IMR-90 (cell line): ENCODE results near the gene NUP43.

ENCODE experiments used
- BHLHE40 ChIP-seq: fragments of 150-350 bp; IDR thresholded peaks from 2 replicates; pipeline ENCODE4 v1.6.1; 2016; ENCODE audit warnings: mild to moderate bottlenecking, low read depth, low read length
- CEBPB ChIP-seq: IDR thresholded peaks from 2 replicates; pipeline ENCODE4 v1.6.1; 2012; ENCODE audit warnings: low read depth, low read length, improper control_type of control experiment
- CHD1 ChIP-seq: IDR thresholded peaks from 2 replicates; pipeline ENCODE4 v1.6.1; 2012; ENCODE audit warnings: low read depth, low read length, improper control_type of control experiment
- CTCF ChIP-seq: conservative IDR thresholded peaks from 2 replicates; pipeline ENCODE4 v1.5.1; 2012; ENCODE audit warnings: mild to moderate bottlenecking, low read depth, low read length, improper control_type of control experiment
- MAZ ChIP-seq: IDR thresholded peaks from 2 replicates; pipeline ENCODE4 v1.6.1; 2012; ENCODE audit warnings: low read depth, mild to moderate bottlenecking, low read length, improper control_type of control experiment, moderate library complexity, borderline replicate concordance
- NFE2L2 ChIP-seq: fragments of 150-350 bp; IDR thresholded peaks from 2 replicates; pipeline ENCODE4 v1.6.1; 2016; ENCODE audit warnings: low read depth, mild to moderate bottlenecking, low read length
- POLR2A ChIP-seq: IDR thresholded peaks from 2 replicates; pipeline ENCODE4 v1.6.1; 2012; ENCODE audit warnings: mild to moderate bottlenecking, low read depth, low read length
- RAD21 ChIP-seq: IDR thresholded peaks from 2 replicates; pipeline ENCODE4 v1.6.1; 2012; ENCODE audit warnings: low read length, improper control_type of control experiment
- USF2 ChIP-seq: fragments of 150-350 bp; IDR thresholded peaks from 2 replicates; pipeline ENCODE4 v1.6.1; 2017; ENCODE audit warnings: mild to moderate bottlenecking, antibody characterized with exemption, low read length, low read depth

- TF ChIP-seq MAZ, result no peak
- TF ChIP-seq USF2, result no peak
- TF ChIP-seq CTCF, result no peak
- no peak for TF ChIP-seq POLR2A
- no peak for TF ChIP-seq NFE2L2
- TF ChIP-seq CHD1, result no peak
- TF ChIP-seq CEBPB, result no peak
- no peak for TF ChIP-seq BHLHE40
- no peak for TF ChIP-seq RAD21
These were observed 48.2 kb downstream of the NUP43 start for GRCh38 chr6:149698175-149698574.
